Measurements from ENCODE around the gene IGSF1.

The IGSF1 gene

GRCh38 chrX:131288188-131288587 lies 918 bp downstream of the IGSF1 start:
- TF ChIP-seq GATA2 (IDR thresholded peaks at IDR 0.05; ENCODE audit: low read depth, low read length) (no peak), GATA3 (IDR thresholded peaks at IDR 0.05; ENCODE audit: low read depth, low read length) (no peak)

GRCh38 chrX:131287560-131288179 lies 1.4 kb downstream of the IGSF1 start:
- TF ChIP-seq GATA3 (IDR thresholded peaks at IDR 0.05; ENCODE audit: low read depth, low read length) (no peak), GATA2 (IDR thresholded peaks at IDR 0.05; ENCODE audit: low read depth, low read length) (no peak)

- TF ChIP-seq GATA3 (IDR thresholded peaks at IDR 0.05; ENCODE audit: low read depth, low read length), result no peak
Observed at GRCh38 chrX:131279617-131280016, 9.5 kb downstream of the IGSF1 start.

GRCh38 chrX:131279197-131279596 lies 9.9 kb downstream of the IGSF1 start:
- TF ChIP-seq GATA2 (IDR thresholded peaks at IDR 0.05; ENCODE audit: low read depth, low read length), result no peak
- no peak for TF ChIP-seq GATA3 (IDR thresholded peaks at IDR 0.05; ENCODE audit: low read depth, low read length)

- no peak for TF ChIP-seq GATA3 (IDR thresholded peaks at IDR 0.05; ENCODE audit: low read depth, low read length)
- no peak for TF ChIP-seq GATA2 (IDR thresholded peaks at IDR 0.05; ENCODE audit: low read depth, low read length)
Observed at GRCh38 chrX:131277543-131278136, 11.5 kb downstream of the IGSF1 start.

- no peak for TF ChIP-seq GATA2 (IDR thresholded peaks at IDR 0.05; ENCODE audit: low read depth, low read length)
- no peak for TF ChIP-seq GATA3 (IDR thresholded peaks at IDR 0.05; ENCODE audit: low read depth, low read length)
Observed at GRCh38 chrX:131273011-131273410, 16.1 kb downstream of the IGSF1 start.

- no peak for TF ChIP-seq GATA2 (IDR thresholded peaks at IDR 0.05; ENCODE audit: low read depth, low read length)
- TF ChIP-seq GATA3 (IDR thresholded peaks at IDR 0.05; ENCODE audit: low read depth, low read length), result no peak
Observed at GRCh38 chrX:131271826-131272225, 17.3 kb downstream of the IGSF1 start.

GRCh38 chrX:131271274-131271673 lies 17.8 kb downstream of the IGSF1 start:
- TF ChIP-seq GATA2 (IDR thresholded peaks at IDR 0.05; ENCODE audit: low read depth, low read length) (no peak), GATA3 (IDR thresholded peaks at IDR 0.05; ENCODE audit: low read depth, low read length) (no peak)

- TF ChIP-seq GATA2 (IDR thresholded peaks at IDR 0.05; ENCODE audit: low read depth, low read length) (no peak), GATA3 (IDR thresholded peaks at IDR 0.05; ENCODE audit: low read depth, low read length) (no peak)
Observed at GRCh38 chrX:131270080-131270479, 19.0 kb downstream of the IGSF1 start.

- TF ChIP-seq GATA2 (IDR thresholded peaks at IDR 0.05; ENCODE audit: low read depth, low read length), result no peak
- no peak for TF ChIP-seq GATA3 (IDR thresholded peaks at IDR 0.05; ENCODE audit: low read depth, low read length)
Observed at GRCh38 chrX:131264665-131265064, 24.4 kb downstream of the IGSF1 start.

GRCh38 chrX:131264053-131264452 lies 25.1 kb downstream of the IGSF1 start:
- no peak for TF ChIP-seq GATA2 (IDR thresholded peaks at IDR 0.05; ENCODE audit: low read depth, low read length)
- no peak for TF ChIP-seq GATA3 (IDR thresholded peaks at IDR 0.05; ENCODE audit: low read depth, low read length)

- no peak for TF ChIP-seq GATA3 (IDR thresholded peaks at IDR 0.05; ENCODE audit: low read depth, low read length)
- TF ChIP-seq GATA2 (IDR thresholded peaks at IDR 0.05; ENCODE audit: low read depth, low read length), result no peak
Observed at GRCh38 chrX:131262738-131263679, 26.1 kb downstream of the IGSF1 start.

- TF ChIP-seq GATA3 (IDR thresholded peaks at IDR 0.05; ENCODE audit: low read depth, low read length) (no peak), GATA2 (IDR thresholded peaks at IDR 0.05; ENCODE audit: low read depth, low read length) (no peak)
Observed at GRCh38 chrX:131262200-131262599, 26.9 kb downstream of the IGSF1 start.

- TF ChIP-seq GATA3 (IDR thresholded peaks at IDR 0.05; ENCODE audit: low read depth, low read length), result no peak
- no peak for TF ChIP-seq GATA2 (IDR thresholded peaks at IDR 0.05; ENCODE audit: low read depth, low read length)
Observed at GRCh38 chrX:131257367-131257766, 31.7 kb downstream of the IGSF1 start.

GRCh38 chrX:131239057-131239456 lies 50.0 kb downstream of the IGSF1 start:
- TF ChIP-seq GATA2 (IDR thresholded peaks at IDR 0.05; ENCODE audit: low read depth, low read length), result no peak
- no peak for TF ChIP-seq GATA3 (IDR thresholded peaks at IDR 0.05; ENCODE audit: low read depth, low read length)

Data from SH-SY5Y (cell line).